OCI-LY3 (cell line): ENCODE results near the gene PAQR5.
"Not testable (repeated sequence)": the region's sequence is repeated elsewhere in the genome, so short reads cannot be mapped to it uniquely, and the experiment has no call there.

Experiments
- EZH2phosphoT487 ChIP-seq: fragments of 200-600 bp; shearing (Covaris generic); IDR thresholded peaks from 2 replicates; pipeline ENCODE4 v1.6.1; 2018; ENCODE audit warnings: antibody characterized with exemption, mixed run types, low read depth
- TF ChIP-seq, protein P1 (sequence below): fragments of 200-600, 300-600 bp; sonication (generic); IDR thresholded peaks from 2 replicates; pipeline ENCODE4 v1.5.1; 2014; ENCODE audit warnings: antibody characterized with exemption, low read length, low read depth

DNA sequence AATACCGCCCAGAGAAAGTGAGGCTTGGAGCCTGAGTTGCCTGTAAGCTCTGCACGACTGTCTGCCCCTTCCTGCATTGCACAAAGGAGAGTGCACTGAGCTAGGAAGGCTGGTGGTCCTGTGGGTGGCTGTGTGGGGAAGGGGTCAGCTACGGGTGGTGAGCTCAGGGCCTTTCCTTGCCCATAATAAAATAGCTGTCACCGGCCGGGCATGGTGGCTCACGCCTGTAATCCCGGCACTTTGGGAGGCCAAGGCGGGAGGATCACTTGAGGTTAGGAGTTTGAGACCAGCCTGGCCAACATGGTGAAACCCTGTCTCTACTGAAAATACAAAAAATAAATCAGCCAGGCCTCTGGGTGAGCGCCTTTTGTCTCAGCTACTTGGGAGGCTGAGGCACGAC lies 7.1 kb upstream of the PAQR5 start:
- TF ChIP-seq, protein P1, sequence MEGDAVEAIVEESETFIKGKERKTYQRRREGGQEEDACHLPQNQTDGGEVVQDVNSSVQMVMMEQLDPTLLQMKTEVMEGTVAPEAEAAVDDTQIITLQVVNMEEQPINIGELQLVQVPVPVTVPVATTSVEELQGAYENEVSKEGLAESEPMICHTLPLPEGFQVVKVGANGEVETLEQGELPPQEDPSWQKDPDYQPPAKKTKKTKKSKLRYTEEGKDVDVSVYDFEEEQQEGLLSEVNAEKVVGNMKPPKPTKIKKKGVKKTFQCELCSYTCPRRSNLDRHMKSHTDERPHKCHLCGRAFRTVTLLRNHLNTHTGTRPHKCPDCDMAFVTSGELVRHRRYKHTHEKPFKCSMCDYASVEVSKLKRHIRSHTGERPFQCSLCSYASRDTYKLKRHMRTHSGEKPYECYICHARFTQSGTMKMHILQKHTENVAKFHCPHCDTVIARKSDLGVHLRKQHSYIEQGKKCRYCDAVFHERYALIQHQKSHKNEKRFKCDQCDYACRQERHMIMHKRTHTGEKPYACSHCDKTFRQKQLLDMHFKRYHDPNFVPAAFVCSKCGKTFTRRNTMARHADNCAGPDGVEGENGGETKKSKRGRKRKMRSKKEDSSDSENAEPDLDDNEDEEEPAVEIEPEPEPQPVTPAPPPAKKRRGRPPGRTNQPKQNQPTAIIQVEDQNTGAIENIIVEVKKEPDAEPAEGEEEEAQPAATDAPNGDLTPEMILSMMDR: not testable (repeated sequence)
- TF ChIP-seq EZH2phosphoT487: not testable (repeated sequence)
